ENCODE measurements around the gene SVOPL. TPM values are rescaled to one million over a fixed set of nuclear protein-coding genes. Genes with fewer than 3 reads are reported as not detected.

Gene SVOPL
- total and polyA plus RNA-seq, 4 donors = 0.13 to 1.5 (median 0.39) TPM; not detected in 1

DNA sequence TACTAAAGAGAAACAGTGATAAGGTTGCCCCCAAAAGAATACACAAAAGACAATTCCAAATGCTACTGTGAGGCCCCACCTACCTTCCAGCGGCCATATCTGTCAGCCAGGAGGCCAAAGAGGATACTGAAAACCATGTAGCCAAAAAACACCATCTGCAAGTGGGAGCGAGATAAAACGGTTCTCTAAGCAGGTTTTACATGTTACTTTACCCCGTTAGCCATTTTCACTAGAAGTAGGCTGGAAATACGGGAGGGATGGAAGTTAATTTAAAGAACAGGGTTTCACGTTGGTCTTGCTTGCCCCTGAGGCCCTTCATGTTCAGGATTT is 38.2 kb downstream of the SVOPL start:
- Histone ChIP-seq H3K4me1 (ENCODE audit: control insufficient read depth in 5 of 5, insufficient read depth in 5 of 5, low read length in 5 of 5) (no peaks in the 10 kb centered on the region), H3K9me3 (ENCODE audit: control insufficient read depth in 4 of 4, insufficient read depth in 3 of 4, low read length in 3 of 4) (no peaks in the 10 kb centered on the region), H3K27me3 (ENCODE audit: control insufficient read depth in 3 of 3, insufficient read depth in 3 of 3, low read length in 2 of 3) (no peaks in the 10 kb centered on the region), H3K4me3 (no peak overlapping the region), H3K9ac (ENCODE audit: insufficient read depth in 1 of 2, low read length in 2 of 2) (no peak overlapping the region), H3K27ac (ENCODE audit: low read depth in 1 of 2, low read length in 1 of 2) (no peak overlapping the region), H3K36me3 (ENCODE audit: control insufficient read depth in 4 of 4, insufficient read depth in 4 of 4, low read length in 4 of 4) (no peaks in the 10 kb centered on the region)
- ATAC-seq (ENCODE audit: insufficient read depth, low FRiP score) (no peak), DNase-seq (no peak)
- WGBS, 2 donors = 88 to 89% methylated on average over 6 of the region's 6 CpGs
- TF ChIP-seq CTCF (IDR thresholded peaks at IDR 0.05; ENCODE audit: control extremely low read depth, extremely low read depth) = no peak

GRCh38 chr7:138662076-138662990 is 38.8 kb downstream of the SVOPL start:
- Histone ChIP-seq H3K9ac (ENCODE audit: insufficient read depth in 1 of 2, low read length in 2 of 2) (no peak overlapping the region), H3K4me1 (ENCODE audit: control insufficient read depth in 5 of 5, insufficient read depth in 5 of 5, low read length in 5 of 5) (no peaks in the 10 kb centered on the region), H3K27ac (ENCODE audit: low read depth in 1 of 2, low read length in 1 of 2) (no peak overlapping the region), H3K36me3 (ENCODE audit: control insufficient read depth in 4 of 4, insufficient read depth in 4 of 4, low read length in 4 of 4) (no peaks in the 10 kb centered on the region), H3K27me3 (ENCODE audit: control insufficient read depth in 3 of 3, insufficient read depth in 3 of 3, low read length in 2 of 3) (no peaks in the 10 kb centered on the region), H3K9me3 (ENCODE audit: control insufficient read depth in 4 of 4, insufficient read depth in 3 of 4, low read length in 3 of 4) (no peaks in the 10 kb centered on the region), H3K4me3 (no peak overlapping the region)
- WGBS, 2 donors = 66 to 82% methylated on average over 5 of the region's 5 CpGs
- TF ChIP-seq CTCF (IDR thresholded peaks at IDR 0.05; ENCODE audit: control extremely low read depth, extremely low read depth) = no peak
- no peak for DNase-seq
- no peak for ATAC-seq (ENCODE audit: insufficient read depth, low FRiP score)

DNA sequence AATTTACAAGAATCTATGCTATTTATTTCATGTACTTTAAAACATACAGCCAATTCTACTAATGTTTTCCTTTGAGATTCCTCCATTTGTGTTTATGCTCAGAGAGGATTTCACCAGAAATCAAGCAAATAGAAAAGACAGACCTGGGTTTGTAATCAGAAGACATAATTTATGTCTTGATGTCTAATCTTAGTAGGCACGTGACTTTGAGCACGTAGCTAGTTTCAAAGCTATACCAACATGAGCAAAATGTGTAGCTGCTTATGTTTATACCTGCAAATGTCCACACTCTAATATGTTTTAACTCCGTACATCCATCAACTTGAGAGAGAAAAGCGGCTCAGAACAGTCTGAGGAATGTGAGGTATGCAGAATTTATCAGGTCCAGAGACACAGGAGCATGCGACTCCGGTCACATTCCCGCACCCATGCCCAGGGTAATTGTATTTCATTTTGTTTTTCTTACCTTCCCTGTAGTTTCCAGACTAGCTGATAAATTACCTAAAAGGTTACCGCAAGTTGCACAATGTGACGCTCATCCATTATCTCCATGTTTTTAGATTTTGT is 40.0 kb downstream of the SVOPL start:
- Histone ChIP-seq H3K9me3 (ENCODE audit: control insufficient read depth in 4 of 4, insufficient read depth in 3 of 4, low read length in 3 of 4) (no peaks in the 10 kb centered on the region), H3K27me3 (ENCODE audit: control insufficient read depth in 3 of 3, insufficient read depth in 3 of 3, low read length in 2 of 3) (no peaks in the 10 kb centered on the region), H3K9ac (ENCODE audit: insufficient read depth in 1 of 2, low read length in 2 of 2) (no peak overlapping the region), H3K27ac (ENCODE audit: low read depth in 1 of 2, low read length in 1 of 2) (no peak overlapping the region), H3K36me3 (ENCODE audit: control insufficient read depth in 4 of 4, insufficient read depth in 4 of 4, low read length in 4 of 4) (no peaks in the 10 kb centered on the region), H3K4me1 (ENCODE audit: control insufficient read depth in 5 of 5, insufficient read depth in 5 of 5, low read length in 5 of 5) (no peaks in the 10 kb centered on the region), H3K4me3 (no peak overlapping the region)
- TF ChIP-seq CTCF (IDR thresholded peaks at IDR 0.05; ENCODE audit: control extremely low read depth, extremely low read depth) = no peak
- ATAC-seq (ENCODE audit: insufficient read depth, low FRiP score) = no peak
- WGBS, 2 donors = 59 to 76% methylated on average over 9 of the region's 9 CpGs
- peak in 1 of 3 donors; percentile 13 for DNase-seq

All from lung (tissue), 12 donors.